SK-N-DZ (cell line): ENCODE measurements around the gene JUNB.

Experiments
- DNase-seq: peaks from one replicate; pipeline ENCODE4 v3.0.0-alpha.2; 2015; ENCODE audit warnings: low spot score
- small RNA-seq, 2 experiments: library from RNA; depleted of rRNA; stranded (forward); fragments of <200 nt; gene quantifications; one replicate each; pipeline ENCODE3, GENCODE V24; 2014

The JUNB gene

GRCh38 chr19:12840091-12841079, 49.1 kb downstream of the JUNB start:
- peak; percentile 71 for DNase-seq

- DNase-seq = peak; percentile 93
These were observed 49.8 kb downstream of the JUNB start for GRCh38 chr19:12841094-12841493.

GRCh38 chr19:12842511-12842910, 51.2 kb downstream of the JUNB start:
- DNase-seq = no peak

Small RNA genes lying within 50 kb of the gene (small RNA-seq; reads per million reads assigned to genes)
- 0 reads per million in 2 experiments for gene MIR5684
